ENCODE results near the gene ASAP2. TPM values are rescaled to one million over a fixed set of nuclear protein-coding genes. Genes with fewer than 3 reads are reported as not detected.

ASAP2 gene
- total RNA-seq, 1 experiment from 2014 or later = 25.2 TPM

DNA sequence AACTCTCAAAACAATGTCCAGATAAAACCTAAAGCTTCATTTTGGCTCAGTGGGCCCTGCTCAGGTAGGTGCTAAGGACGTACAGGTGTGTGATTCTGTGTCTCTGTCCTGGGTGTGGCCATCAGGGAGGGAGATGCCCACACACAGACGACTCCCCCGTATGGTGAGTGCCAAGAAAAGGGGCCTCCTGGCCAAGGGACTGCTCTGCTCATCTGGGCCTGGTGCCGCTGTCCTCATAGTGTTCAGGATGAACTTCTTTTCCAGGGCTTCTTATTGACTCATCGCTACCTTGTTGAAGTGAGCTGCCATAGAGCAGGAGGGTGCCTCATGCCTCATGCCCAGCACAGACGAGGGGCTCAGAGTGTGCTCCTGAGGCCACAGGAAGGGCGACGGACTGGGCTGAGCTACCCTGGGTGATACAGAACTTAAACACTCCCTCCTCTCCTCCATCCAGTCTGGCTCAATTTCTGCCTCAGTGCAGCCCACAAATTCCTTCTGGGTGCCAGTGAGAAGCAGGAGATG is 158.9 kb downstream of the ASAP2 start:
- Histone ChIP-seq H3K9me2 (replicated peaks; ENCODE audit: low read length) (no peaks in the 10 kb centered on the region), H3K27me3 (ENCODE audit: low read length) (no peaks in the 10 kb centered on the region), H3K27ac (ENCODE audit: low read length) (no peak overlapping the region), H4K20me1 (ENCODE audit: low read length) (no peaks in the 10 kb centered on the region; the same call in 1 of the 2 replicates), H3F3A (ENCODE audit: low read length, unreplicated experiment) (no peaks in the 10 kb centered on the region), H3K9me3 (ENCODE audit: low read length) (no peaks in the 10 kb centered on the region), H3K4me3 (ENCODE audit: low read length) (no peak overlapping the region), H3K4me2 (ENCODE audit: low read length) (no peak overlapping the region), H3K9ac (ENCODE audit: low read length) (no peak overlapping the region), H3K4me1 (ENCODE audit: insufficient read depth, low read length) (peaks cover 13% of the 10 kb centered on the region), H3K79me2 (ENCODE audit: low read length) (no peaks in the 10 kb centered on the region), H2AFZ (ENCODE audit: low read length) (no peak overlapping the region), H3K36me3 (ENCODE audit: low read depth, low read length) (peaks cover 56% of the 10 kb centered on the region)
- intact Hi-C loops (cut with micrococcal nuclease) = no loop called here
- BruUV-seq (replicated peaks) = no TSS peak
- ChIA-PET CTCF (no interaction called here), POLR2A (ENCODE audit: unreplicated experiment) (no interaction called here)
- TF ChIP-seq EZH2phosphoT487 (IDR thresholded peaks at IDR 0.05; ENCODE audit: borderline replicate concordance, low read length) (no peak), EZH2 (IDR thresholded peaks at IDR 0.05; ENCODE audit: low read length, unreplicated experiment) (no peak), CTCF (conservative IDR thresholded peaks at IDR 0.05; ENCODE audit: low read depth, low read length) (no peak)
- DNase-seq (no peak), ATAC-seq (no peak)

DNA sequence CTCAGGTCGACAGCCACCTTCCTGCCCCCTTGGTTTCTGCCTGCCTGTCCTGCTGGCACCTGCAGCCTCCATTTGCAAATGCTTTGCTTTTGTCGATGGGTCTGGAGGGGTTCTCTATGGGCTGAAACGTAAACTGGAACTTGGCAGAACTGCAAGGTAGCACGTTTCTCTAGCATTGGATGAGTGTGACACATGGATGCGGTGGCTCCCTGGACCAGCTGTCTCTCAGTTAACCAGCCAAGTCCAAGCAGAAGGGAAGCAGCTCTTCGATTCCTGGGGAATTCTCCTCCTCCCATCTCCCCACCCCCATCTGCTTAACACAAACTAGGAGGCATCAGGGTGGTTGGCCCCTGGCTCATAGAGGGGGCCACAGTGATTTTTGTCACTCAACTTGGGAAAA is 159.4 kb downstream of the ASAP2 start:
- no peaks in the 10 kb centered on the region; the same call in 1 of the 2 replicates for H4K20me1 ChIP-seq (ENCODE audit: low read length)
- H2AFZ ChIP-seq (ENCODE audit: low read length) = no peak overlapping the region
- no peaks in the 10 kb centered on the region for H3K27me3 ChIP-seq (ENCODE audit: low read length)
- CTCF ChIA-PET = no interaction called here
- no peaks in the 10 kb centered on the region for H3F3A ChIP-seq (ENCODE audit: low read length, unreplicated experiment)
- peaks cover 18% of the 10 kb centered on the region for H3K4me1 ChIP-seq (ENCODE audit: insufficient read depth, low read length)
- H3K27ac ChIP-seq (ENCODE audit: low read length) = no peak overlapping the region
- no peaks in the 10 kb centered on the region for H3K9me3 ChIP-seq (ENCODE audit: low read length)
- H3K4me3 ChIP-seq (ENCODE audit: low read length) = no peak overlapping the region
- DNase-seq (no peak), ATAC-seq (no peak)
- POLR2A ChIA-PET (ENCODE audit: unreplicated experiment) = no interaction called here
- intact Hi-C loops (cut with micrococcal nuclease) = no loop called here
- TF ChIP-seq EZH2phosphoT487 (IDR thresholded peaks at IDR 0.05; ENCODE audit: borderline replicate concordance, low read length) (no peak), EZH2 (IDR thresholded peaks at IDR 0.05; ENCODE audit: low read length, unreplicated experiment) (no peak), CTCF (conservative IDR thresholded peaks at IDR 0.05; ENCODE audit: low read depth, low read length) (no peak)
- no TSS peak for BruUV-seq (replicated peaks)
- H3K9me2 ChIP-seq (replicated peaks; ENCODE audit: low read length) = no peaks in the 10 kb centered on the region
- H3K36me3 ChIP-seq (ENCODE audit: low read depth, low read length) = peaks cover 56% of the 10 kb centered on the region
- H3K9ac ChIP-seq (ENCODE audit: low read length) = no peak overlapping the region
- no peaks in the 10 kb centered on the region for H3K79me2 ChIP-seq (ENCODE audit: low read length)
- H3K4me2 ChIP-seq (ENCODE audit: low read length) = no peak overlapping the region

- no peaks in the 10 kb centered on the region for H3K9me3 ChIP-seq (ENCODE audit: low read length)
- CTCF ChIA-PET = interaction anchor here (1.0 kb wide), 1 partner anchor 208 kb away, joined by 5 read pairs; no protein-coding TSS in a partner anchor
- H2AFZ ChIP-seq (ENCODE audit: low read length) = no peak overlapping the region
- H3K36me3 ChIP-seq (ENCODE audit: low read depth, low read length) = peaks cover 40% of the 10 kb centered on the region; the same call in 1 of the 2 replicates
- TF ChIP-seq EZH2phosphoT487 (IDR thresholded peaks at IDR 0.05; ENCODE audit: borderline replicate concordance, low read length) (no peak), CTCF (conservative IDR thresholded peaks at IDR 0.05; ENCODE audit: low read depth, low read length) (no peak), EZH2 (IDR thresholded peaks at IDR 0.05; ENCODE audit: low read length, unreplicated experiment) (no peak)
- H3K9me2 ChIP-seq (replicated peaks; ENCODE audit: low read length) = no peaks in the 10 kb centered on the region
- peak overlapping the region; percentile 46 for H3K4me2 ChIP-seq (ENCODE audit: low read length)
- H3K79me2 ChIP-seq (ENCODE audit: low read length) = no peaks in the 10 kb centered on the region
- intact Hi-C loops (cut with micrococcal nuclease) = loop anchor here (1.0 kb wide), 1 partner anchor 228 kb away; no protein-coding TSS in a partner anchor
- H3K27ac ChIP-seq (ENCODE audit: low read length) = peak overlapping the region; percentile 84
- H3F3A ChIP-seq (ENCODE audit: low read length, unreplicated experiment) = no peaks in the 10 kb centered on the region
- ATAC-seq (no peak), DNase-seq (no peak)
- no peak overlapping the region for H3K4me3 ChIP-seq (ENCODE audit: low read length)
- BruUV-seq (replicated peaks) = no TSS peak
- POLR2A ChIA-PET (ENCODE audit: unreplicated experiment) = interaction anchor here (0.6 kb wide), 1 partner anchor 207 kb away, joined by 3 read pairs; no protein-coding TSS in a partner anchor
- no peaks in the 10 kb centered on the region for H3K27me3 ChIP-seq (ENCODE audit: low read length)
- peaks cover 28% of the 10 kb centered on the region for H3K4me1 ChIP-seq (ENCODE audit: insufficient read depth, low read length)
- peak overlapping the region; percentile 41 for H3K9ac ChIP-seq (ENCODE audit: low read length)
- H4K20me1 ChIP-seq (ENCODE audit: low read length) = no peaks in the 10 kb centered on the region
Measured at GRCh38 chr2:9370746-9371145, 164.1 kb downstream of the ASAP2 start.
